Neural crest cell (in vitro differentiated cells): ENCODE data around the gene LSM14B. TPM values are rescaled to one million over a fixed set of nuclear protein-coding genes. Genes with fewer than 3 reads are reported as not detected.
A peak's percentile ranks its signal among the peaks of the same experiment; 100 is the strongest.
"Not testable (repeated sequence)": the region's sequence is repeated elsewhere in the genome, so short reads cannot be mapped to it uniquely, and the experiment has no call there.

Experiments used
- DNase-seq: peaks from one replicate; pipeline ENCODE4 v3.0.0; 2021; ENCODE audit warnings: low read depth, mixed read lengths, low spot score
- H3K27ac Mint-ChIP-seq: one replicate; pipeline ENCODE4 v1.8.0; 2021; ENCODE audit warnings: mild to moderate bottlenecking, mixed read lengths; ENCODE audit not compliant: unreplicated experiment
- H3K27me3 Mint-ChIP-seq: 2 replicates; pipeline ENCODE4 v1.8.0; 2021; ENCODE audit warnings: low read depth, mild to moderate bottlenecking, mixed read lengths
- H3K36me3 Mint-ChIP-seq: 2 replicates; pipeline ENCODE4 v1.8.0; 2021; ENCODE audit warnings: low read depth, mild to moderate bottlenecking, mixed read lengths
- H3K4me1 Mint-ChIP-seq: 2 replicates; pipeline ENCODE4 v1.8.0; 2021; ENCODE audit warnings: mixed read lengths
- H3K4me3 Mint-ChIP-seq: one replicate; pipeline ENCODE4 v1.8.0; 2021; ENCODE audit warnings: mild to moderate bottlenecking, mixed read lengths
- H3K9me3 Mint-ChIP-seq: 2 replicates; pipeline ENCODE4 v1.8.0; 2021; ENCODE audit warnings: mixed read lengths
- total RNA-seq: library from RNA; stranded (reverse); gene quantifications from 2 replicates; pipeline ENCODE4 v1.2.1, GENCODE V29; 2021
- TF ChIP-seq, protein P1 (sequence below): fragments of 200-600 bp; sonication (generic); conservative IDR thresholded peaks from 2 replicates; pipeline ENCODE4 v1.5.0; 2021; ENCODE audit warnings: antibody characterized with exemption, mild to moderate bottlenecking

Gene LSM14B
- total RNA-seq, 1 donor from 2014 or later = 97.1 TPM

DNA sequence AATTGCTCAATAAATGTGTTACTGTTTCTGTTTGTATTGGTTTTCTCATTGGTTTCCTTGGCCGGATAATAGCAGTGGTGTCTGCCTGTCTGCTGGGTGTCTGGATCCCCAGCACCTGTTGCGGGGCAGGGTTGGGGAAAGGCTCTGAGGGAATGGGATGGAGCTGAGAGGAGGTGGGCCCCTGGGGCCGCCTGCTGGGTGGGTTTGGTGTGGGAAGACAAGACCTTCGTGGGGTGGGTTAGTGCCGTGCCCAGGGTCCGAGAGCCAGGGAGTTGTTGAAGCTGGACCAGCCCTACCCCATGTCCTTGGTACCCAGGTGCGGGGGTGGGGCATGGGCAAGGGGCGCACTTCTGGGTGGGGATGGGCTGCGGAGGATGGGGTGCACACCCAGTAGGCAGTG lies 25.3 kb downstream of the LSM14B start:
- Mint-ChIP-seq H3K36me3 (peaks cover 5% of the 10 kb centered on the region), H3K9me3 (no peaks in the 10 kb centered on the region), H3K4me1 (peaks cover 32% of the 10 kb centered on the region), H3K27me3 (no peaks in the 10 kb centered on the region), H3K27ac (no peak overlapping the region), H3K4me3 (peak overlapping the region; percentile 78)
- DNase-seq = no peak
- TF ChIP-seq, protein P1, sequence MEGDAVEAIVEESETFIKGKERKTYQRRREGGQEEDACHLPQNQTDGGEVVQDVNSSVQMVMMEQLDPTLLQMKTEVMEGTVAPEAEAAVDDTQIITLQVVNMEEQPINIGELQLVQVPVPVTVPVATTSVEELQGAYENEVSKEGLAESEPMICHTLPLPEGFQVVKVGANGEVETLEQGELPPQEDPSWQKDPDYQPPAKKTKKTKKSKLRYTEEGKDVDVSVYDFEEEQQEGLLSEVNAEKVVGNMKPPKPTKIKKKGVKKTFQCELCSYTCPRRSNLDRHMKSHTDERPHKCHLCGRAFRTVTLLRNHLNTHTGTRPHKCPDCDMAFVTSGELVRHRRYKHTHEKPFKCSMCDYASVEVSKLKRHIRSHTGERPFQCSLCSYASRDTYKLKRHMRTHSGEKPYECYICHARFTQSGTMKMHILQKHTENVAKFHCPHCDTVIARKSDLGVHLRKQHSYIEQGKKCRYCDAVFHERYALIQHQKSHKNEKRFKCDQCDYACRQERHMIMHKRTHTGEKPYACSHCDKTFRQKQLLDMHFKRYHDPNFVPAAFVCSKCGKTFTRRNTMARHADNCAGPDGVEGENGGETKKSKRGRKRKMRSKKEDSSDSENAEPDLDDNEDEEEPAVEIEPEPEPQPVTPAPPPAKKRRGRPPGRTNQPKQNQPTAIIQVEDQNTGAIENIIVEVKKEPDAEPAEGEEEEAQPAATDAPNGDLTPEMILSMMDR = no peak

DNA sequence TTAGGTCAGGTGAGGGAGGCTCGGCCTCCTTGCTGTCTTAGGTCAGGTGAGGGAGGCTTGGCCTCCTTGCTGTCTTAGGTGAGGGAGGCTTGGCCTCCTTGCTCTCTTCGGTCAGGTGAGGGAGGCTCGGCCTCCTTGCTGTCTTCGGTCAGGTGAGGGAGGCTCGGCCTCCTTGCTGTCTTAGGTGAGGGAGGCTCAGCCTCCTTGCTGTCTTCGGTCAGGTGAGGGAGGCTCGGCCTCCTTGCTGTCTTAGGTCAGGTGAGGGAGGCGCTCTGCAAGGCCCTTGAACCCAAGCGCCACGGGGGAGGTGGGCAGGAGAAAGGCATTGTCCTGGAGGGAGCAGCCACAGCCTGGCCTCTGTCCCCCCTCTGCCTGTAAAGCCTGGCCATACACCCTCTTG lies 26.1 kb downstream of the LSM14B start:
- DNase-seq, H3K4me3 Mint-ChIP-seq, H3K9me3 Mint-ChIP-seq, H3K27me3 Mint-ChIP-seq, H3K27ac Mint-ChIP-seq: not testable (repeated sequence)
- H3K36me3 Mint-ChIP-seq = peaks cover 10% of the 10 kb centered on the region
- H3K4me1 Mint-ChIP-seq = peaks cover 32% of the 10 kb centered on the region

DNA sequence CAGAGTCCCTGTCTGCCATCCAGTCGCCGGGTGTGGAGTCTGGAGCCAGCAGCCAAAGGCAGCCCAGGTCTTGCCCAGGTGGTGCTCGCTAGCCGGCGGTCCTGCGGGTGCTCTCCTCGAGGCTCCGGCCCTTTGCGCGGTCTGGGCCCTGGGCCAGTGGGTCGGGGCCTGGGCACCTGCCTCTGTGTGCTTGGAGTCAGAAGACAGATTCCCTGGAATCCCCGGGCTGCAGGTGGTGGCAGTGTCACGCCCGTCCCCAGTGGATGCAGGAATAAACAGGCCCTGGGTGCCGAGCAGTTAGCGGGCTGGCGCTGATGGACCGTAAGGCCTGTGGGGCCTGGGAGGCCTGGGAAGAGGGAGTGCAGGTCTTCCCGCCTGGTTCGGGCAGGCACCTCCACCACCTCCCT lies 26.6 kb downstream of the LSM14B start:
- Mint-ChIP-seq H3K4me3 (no peak overlapping the region), H3K27me3 (no peaks in the 10 kb centered on the region), H3K27ac (peak overlapping the region; percentile 12), H3K9me3 (no peaks in the 10 kb centered on the region), H3K36me3 (peaks cover 15% of the 10 kb centered on the region), H3K4me1 (peaks cover 32% of the 10 kb centered on the region)
- TF ChIP-seq, protein P1 = no peak
- DNase-seq = no peak

DNA sequence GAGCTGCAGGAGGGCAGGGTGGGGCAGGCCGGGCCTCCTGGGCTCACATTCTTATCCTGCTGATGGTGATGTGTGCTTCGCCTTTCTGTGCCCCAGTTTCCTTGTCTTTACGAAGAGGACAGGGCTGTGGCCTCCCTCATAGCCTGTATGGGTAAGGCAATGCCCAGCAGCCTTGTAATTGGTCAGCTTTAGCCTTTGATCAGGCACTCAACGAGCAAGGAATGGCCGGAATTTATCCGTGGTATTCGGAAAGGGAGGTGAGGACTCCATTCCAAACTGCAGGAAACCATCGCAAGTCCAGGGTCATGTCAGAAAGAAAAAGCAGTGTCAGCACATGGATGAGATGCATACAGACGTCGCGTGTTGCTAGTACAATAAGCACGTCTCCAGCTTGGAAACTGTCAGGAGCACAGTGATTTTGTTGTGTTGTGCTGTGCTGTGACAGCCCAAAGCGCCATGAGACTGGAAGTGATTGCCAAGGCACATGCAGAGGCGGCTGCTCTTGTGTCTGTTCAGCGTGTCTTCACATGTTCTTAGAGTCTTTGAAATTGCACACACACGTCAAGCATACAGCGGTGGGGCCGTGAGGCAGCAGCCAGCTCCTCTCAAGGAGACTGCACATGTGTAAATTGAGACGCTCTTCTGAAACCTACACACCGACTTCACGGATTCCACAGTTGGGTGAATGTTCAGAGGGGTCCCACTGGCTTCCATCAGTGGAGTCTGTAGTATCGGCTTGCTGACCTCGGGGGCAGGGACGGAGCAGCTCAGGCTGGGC lies 27.4 kb downstream of the LSM14B start:
- peak overlapping the region; percentile 49 for H3K4me3 Mint-ChIP-seq
- H3K9me3 Mint-ChIP-seq = no peaks in the 10 kb centered on the region
- DNase-seq = no peak
- H3K36me3 Mint-ChIP-seq = peaks cover 22% of the 10 kb centered on the region
- TF ChIP-seq, protein P1 = no peak
- H3K4me1 Mint-ChIP-seq = peaks cover 28% of the 10 kb centered on the region
- peak overlapping the region; percentile 12 for H3K27ac Mint-ChIP-seq
- H3K27me3 Mint-ChIP-seq = no peaks in the 10 kb centered on the region

DNA sequence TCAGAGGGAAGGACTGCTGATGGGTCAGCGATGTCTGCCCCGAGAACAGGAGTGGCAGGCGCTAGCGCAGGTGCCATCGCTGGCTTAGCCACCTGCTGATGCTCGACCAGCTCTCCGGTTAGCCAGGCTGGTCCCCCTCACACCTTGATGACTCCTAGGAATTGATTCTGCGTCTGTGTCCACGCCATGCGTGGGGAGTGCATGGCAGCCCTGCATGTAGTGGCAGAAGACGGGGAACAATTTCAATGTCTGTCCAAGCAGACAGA lies 28.0 kb downstream of the LSM14B start:
- H3K4me1 Mint-ChIP-seq = peaks cover 23% of the 10 kb centered on the region
- no peak for DNase-seq
- peaks cover 24% of the 10 kb centered on the region for H3K36me3 Mint-ChIP-seq
- no peaks in the 10 kb centered on the region for H3K27me3 Mint-ChIP-seq
- H3K27ac Mint-ChIP-seq = no peak overlapping the region
- TF ChIP-seq, protein P1 = no peak
- H3K9me3 Mint-ChIP-seq = no peaks in the 10 kb centered on the region
- peak overlapping the region; percentile 27 for H3K4me3 Mint-ChIP-seq

DNA sequence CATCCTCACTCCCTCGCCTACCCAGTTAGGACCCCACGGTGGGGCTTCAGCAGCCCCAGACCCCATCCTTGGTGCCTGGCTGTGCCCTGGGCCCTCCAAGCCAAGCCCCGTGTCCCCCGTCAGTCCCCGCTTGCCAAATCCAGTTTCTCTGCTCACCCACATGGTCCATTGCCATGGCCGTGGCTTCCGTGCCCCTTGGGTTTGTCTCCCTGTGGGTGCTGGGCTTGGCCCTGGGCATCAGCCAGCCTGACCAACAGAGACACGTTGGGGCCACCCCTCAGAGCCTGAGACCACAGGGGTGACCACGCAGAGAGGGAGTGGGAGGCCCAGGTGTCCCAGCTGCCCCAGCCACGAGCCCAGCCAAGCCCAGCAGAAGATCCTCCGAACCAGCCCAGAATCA lies 28.9 kb downstream of the LSM14B start:
- no peak for DNase-seq
- peaks cover 24% of the 10 kb centered on the region for H3K4me1 Mint-ChIP-seq
- H3K36me3 Mint-ChIP-seq = peaks cover 24% of the 10 kb centered on the region
- H3K27ac Mint-ChIP-seq = no peak overlapping the region
- H3K4me3 Mint-ChIP-seq = no peak overlapping the region
- TF ChIP-seq, protein P1 = no peak
- no peaks in the 10 kb centered on the region for H3K9me3 Mint-ChIP-seq
- H3K27me3 Mint-ChIP-seq = no peaks in the 10 kb centered on the region
